Liver (tissue), 9 donors: ENCODE measurements around the gene MED26. TPM values are rescaled to one million over a fixed set of nuclear protein-coding genes. Genes with fewer than 3 reads are reported as not detected.

Experiments used
- DNase-seq: peaks from one replicate; pipeline ENCODE4 v3.0.0-alpha.2; 2017; ENCODE audit warnings: low spot score
- H3K27ac ChIP-seq, 2 donors: one replicate each; pipeline ENCODE4 v1.7.0; 2013; ENCODE audit warnings: inconsistent platforms in 2 of 2, low read length in 2 of 2, control low read depth in 1 of 2, low read depth in 1 of 2, mild to moderate bottlenecking in 1 of 2
- H3K27me3 ChIP-seq, 4 donors: one replicate each; pipeline versions ENCODE4 v1.6.1 to v1.7.0; 2013; ENCODE audit warnings: low read length in 3 of 4, inconsistent platforms in 1 of 4, mild to moderate bottlenecking in 1 of 4, moderate library complexity in 1 of 4; ENCODE audit not compliant: control insufficient read depth in 4 of 4, insufficient read depth in 4 of 4
- H3K36me3 ChIP-seq, 4 donors: one replicate each; pipeline versions ENCODE4 v1.6.1 to v1.7.0; 2013; ENCODE audit warnings: low read length in 3 of 4, mild to moderate bottlenecking in 3 of 4, low read depth in 1 of 4, moderate library complexity in 1 of 4; ENCODE audit not compliant: control insufficient read depth in 4 of 4, insufficient read depth in 3 of 4
- H3K4me1 ChIP-seq, 4 donors: one replicate each; pipeline versions ENCODE4 v1.6.1 to v1.7.0; 2013; ENCODE audit warnings: low read length in 3 of 4, mild to moderate bottlenecking in 3 of 4, moderate library complexity in 1 of 4; ENCODE audit not compliant: control insufficient read depth in 4 of 4, insufficient read depth in 4 of 4
- H3K4me3 ChIP-seq, 3 donors: one replicate each; pipeline versions ENCODE4 v1.6.1 to v1.7.0; 2013; ENCODE audit warnings: low read length in 3 of 3, control low read depth in 1 of 3, low read depth in 1 of 3, mild to moderate bottlenecking in 1 of 3
- H3K9ac ChIP-seq, 2 donors: one replicate each; pipeline ENCODE4 v1.7.0; 2013; ENCODE audit warnings: low read length in 2 of 2, mild to moderate bottlenecking in 2 of 2, moderate library complexity in 2 of 2, control low read depth in 1 of 2, low read depth in 1 of 2
- H3K9me3 ChIP-seq, 4 donors: one replicate each; pipeline versions ENCODE4 v1.6.1 to v1.7.0; 2013; ENCODE audit warnings: low read length in 3 of 4; ENCODE audit not compliant: control insufficient read depth in 4 of 4
- EGR1 ChIP-seq, 2 donors: IDR thresholded peaks; 2 replicates each; pipeline ENCODE4 v1.6.1; 2016 to 2018; ENCODE audit warnings: antibody characterized with exemption in 2 of 2, low read depth in 2 of 2
- FOXA2 ChIP-seq: IDR thresholded peaks from 2 replicates; pipeline ENCODE4 v1.6.1; 2016; ENCODE audit warnings: antibody characterized with exemption
- GABPA ChIP-seq, 2 donors: IDR thresholded peaks in 1 of 2; conservative IDR thresholded peaks in 1 of 2; 2 replicates each; pipeline ENCODE4 v1.6.1; 2016; ENCODE audit warnings: antibody characterized with exemption in 2 of 2, mild to moderate bottlenecking in 1 of 2, moderate library complexity in 1 of 2
- HNF4A ChIP-seq, 2 donors: conservative IDR thresholded peaks; 2 replicates each; pipeline ENCODE4 v1.6.1; 2016; ENCODE audit warnings: antibody characterized with exemption in 2 of 2, mild to moderate bottlenecking in 2 of 2
- HNF4G ChIP-seq: IDR thresholded peaks from 2 replicates; pipeline ENCODE4 v1.6.1; 2016; ENCODE audit warnings: antibody characterized with exemption
- JUND ChIP-seq, 2 donors: IDR thresholded peaks; 2 replicates each; pipeline ENCODE4 v1.6.1; 2016; ENCODE audit warnings: antibody characterized with exemption in 2 of 2
- MAX ChIP-seq: IDR thresholded peaks from 2 replicates; pipeline ENCODE4 v1.6.1; 2016; ENCODE audit warnings: antibody characterized with exemption
- NR2F2 ChIP-seq: IDR thresholded peaks from 2 replicates; pipeline ENCODE4 v1.6.1; 2016; ENCODE audit warnings: antibody characterized with exemption
- RAD21 ChIP-seq, 2 donors: IDR thresholded peaks; 2 replicates each; pipeline ENCODE4 v1.6.1; 2016; ENCODE audit warnings: antibody characterized with exemption in 2 of 2, mild to moderate bottlenecking in 2 of 2
- RXRA ChIP-seq, 2 donors: IDR thresholded peaks; 2 replicates each; pipeline ENCODE4 v1.6.1; 2017 to 2018; ENCODE audit warnings: antibody characterized with exemption in 2 of 2, mild to moderate bottlenecking in 1 of 2
- SP1 ChIP-seq: IDR thresholded peaks from 2 replicates; pipeline ENCODE4 v1.6.1; 2018; ENCODE audit warnings: antibody characterized with exemption, mild to moderate bottlenecking
- TAF1 ChIP-seq: conservative IDR thresholded peaks from 2 replicates; pipeline ENCODE4 v1.6.1; 2016; ENCODE audit warnings: antibody characterized with exemption, mild to moderate bottlenecking
- YY1 ChIP-seq: IDR thresholded peaks from 2 replicates; pipeline ENCODE4 v1.6.1; 2016; ENCODE audit warnings: antibody characterized with exemption, mild to moderate bottlenecking
- ZBTB33 ChIP-seq: IDR thresholded peaks from 2 replicates; pipeline ENCODE4 v1.6.1; 2016; ENCODE audit warnings: antibody characterized with exemption
- WGBS: extraction: QIAGEN DNeasy Blood & Tissue Kit; methylation state at CpG from one replicate; pipeline ENCODE4 v1.1.7; 2013; 5-methylcytosine and 5-hydroxymethylcytosine counted together
- polyA plus RNA-seq, 2 donors: library from polyadenylated mRNA; stranded (reverse) in 1 of 2; unstranded in 1 of 2; fragments of 200-250 nt in 1 of 2; fragments of >200 nt in 1 of 2; fragmentation: Nextera tagmentation in 1 of 2; extraction: Ambion mirVana in 1 of 2; gene quantifications; one replicate each; pipeline versions ENCODE4 v1.2.1 to v1.2.3, GENCODE V29; 2013 to 2015
- total RNA-seq, 2 donors: library from RNA; depleted of rRNA; stranded (reverse); fragments of >200 nt; gene quantifications; one replicate each; pipeline ENCODE4 v1.2.3, GENCODE V29; 2014
- TF ChIP-seq, protein P1 (sequence below): fragments of 150-350 bp; IDR thresholded peaks from 2 replicates; pipeline ENCODE4 v1.5.1; 2017; ENCODE audit warnings: improper control_type of control experiment, low read depth, low read length; ENCODE audit not compliant: missing input control
- TF ChIP-seq, protein P2 (sequence below): IDR thresholded peaks from 2 replicates; pipeline ENCODE4 v1.6.1; 2016; ENCODE audit warnings: antibody characterized with exemption
- TF ChIP-seq, protein P3 (sequence below): IDR thresholded peaks from 2 replicates; pipeline ENCODE4 v1.6.1; 2016; ENCODE audit warnings: antibody characterized with exemption, mild to moderate bottlenecking
- donor health status: healthy.
- donor health status: healthy.
- donor health status: healthy.
- donor health status: healthy.
- donor health status: healthy.

Gene MED26
- total and polyA plus RNA-seq, 4 donors, result 1.5 to 3.8 (median 3.2) TPM

- TF ChIP-seq, protein P1, sequence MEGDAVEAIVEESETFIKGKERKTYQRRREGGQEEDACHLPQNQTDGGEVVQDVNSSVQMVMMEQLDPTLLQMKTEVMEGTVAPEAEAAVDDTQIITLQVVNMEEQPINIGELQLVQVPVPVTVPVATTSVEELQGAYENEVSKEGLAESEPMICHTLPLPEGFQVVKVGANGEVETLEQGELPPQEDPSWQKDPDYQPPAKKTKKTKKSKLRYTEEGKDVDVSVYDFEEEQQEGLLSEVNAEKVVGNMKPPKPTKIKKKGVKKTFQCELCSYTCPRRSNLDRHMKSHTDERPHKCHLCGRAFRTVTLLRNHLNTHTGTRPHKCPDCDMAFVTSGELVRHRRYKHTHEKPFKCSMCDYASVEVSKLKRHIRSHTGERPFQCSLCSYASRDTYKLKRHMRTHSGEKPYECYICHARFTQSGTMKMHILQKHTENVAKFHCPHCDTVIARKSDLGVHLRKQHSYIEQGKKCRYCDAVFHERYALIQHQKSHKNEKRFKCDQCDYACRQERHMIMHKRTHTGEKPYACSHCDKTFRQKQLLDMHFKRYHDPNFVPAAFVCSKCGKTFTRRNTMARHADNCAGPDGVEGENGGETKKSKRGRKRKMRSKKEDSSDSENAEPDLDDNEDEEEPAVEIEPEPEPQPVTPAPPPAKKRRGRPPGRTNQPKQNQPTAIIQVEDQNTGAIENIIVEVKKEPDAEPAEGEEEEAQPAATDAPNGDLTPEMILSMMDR, result no peak
- TF ChIP-seq, protein P2, sequence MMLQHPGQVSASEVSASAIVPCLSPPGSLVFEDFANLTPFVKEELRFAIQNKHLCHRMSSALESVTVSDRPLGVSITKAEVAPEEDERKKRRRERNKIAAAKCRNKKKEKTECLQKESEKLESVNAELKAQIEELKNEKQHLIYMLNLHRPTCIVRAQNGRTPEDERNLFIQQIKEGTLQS, result no peak
- no peak for TF ChIP-seq TAF1
- TF ChIP-seq YY1, result no peak
- TF ChIP-seq NR2F2, result no peak
- no peak for TF ChIP-seq HNF4G
- TF ChIP-seq RAD21 (IDR thresholded peaks at IDR 0.05), result no peak
- TF ChIP-seq FOXA2, result no peak
- TF ChIP-seq HNF4A (conservative IDR thresholded peaks at IDR 0.05), result no peak
- TF ChIP-seq GABPA (IDR thresholded peaks at IDR 0.05 in 1 of 2, conservative IDR thresholded peaks at IDR 0.05 in 1 of 2), result no peak
Measured at GRCh38 chr19:16641695-16642094, 13.7 kb upstream of the MED26 start (continued).

DNA sequence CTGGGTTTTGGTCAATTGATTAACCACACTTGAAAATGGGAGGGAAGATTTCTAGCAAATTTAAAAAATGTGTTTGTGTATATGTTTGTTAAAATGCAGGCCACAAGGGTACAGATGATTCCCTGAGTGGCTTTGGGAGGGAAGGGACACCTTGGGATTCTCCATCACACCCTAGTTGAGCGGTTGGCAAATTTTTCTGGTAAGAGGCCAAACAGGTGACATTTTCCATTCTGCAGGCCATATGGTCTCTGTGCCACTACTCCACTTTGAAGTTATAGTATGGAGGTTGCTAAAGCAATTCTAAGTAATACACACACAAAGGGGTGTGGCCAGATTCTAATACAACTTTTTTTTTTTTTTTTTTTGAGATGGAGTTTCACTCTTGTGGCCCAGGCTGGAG is 12.9 kb upstream of the MED26 start:
- TF ChIP-seq JUND (IDR thresholded peaks at IDR 0.05), result no peak
- TF ChIP-seq RAD21 (IDR thresholded peaks at IDR 0.05), result no peak
- TF ChIP-seq TAF1, result no peak
- no peak for TF ChIP-seq RXRA (IDR thresholded peaks at IDR 0.05)
- TF ChIP-seq SP1, result no peak
- no peak for TF ChIP-seq EGR1 (IDR thresholded peaks at IDR 0.05; ENCODE audit: low read depth in 2 of 2)
- H3K27me3 ChIP-seq, result no peaks in the 10 kb centered on the region
- no peak for DNase-seq
- H3K27ac ChIP-seq, result no peak overlapping the region
- 97% methylated on average over 1 of the region's 1 CpG for WGBS
- H3K36me3 ChIP-seq, result peaks cover 16 to 54% (median 29%) of the 10 kb centered on the region in 4 donors
- peaks cover 0 to 8% (median 0%) of the 10 kb centered on the region in 4 donors for H3K4me1 ChIP-seq
- H3K4me3 ChIP-seq, result no peak overlapping the region
- H3K9me3 ChIP-seq, result no peaks in the 10 kb centered on the region
- H3K9ac ChIP-seq, result no peak overlapping the region

- TF ChIP-seq, protein P3, sequence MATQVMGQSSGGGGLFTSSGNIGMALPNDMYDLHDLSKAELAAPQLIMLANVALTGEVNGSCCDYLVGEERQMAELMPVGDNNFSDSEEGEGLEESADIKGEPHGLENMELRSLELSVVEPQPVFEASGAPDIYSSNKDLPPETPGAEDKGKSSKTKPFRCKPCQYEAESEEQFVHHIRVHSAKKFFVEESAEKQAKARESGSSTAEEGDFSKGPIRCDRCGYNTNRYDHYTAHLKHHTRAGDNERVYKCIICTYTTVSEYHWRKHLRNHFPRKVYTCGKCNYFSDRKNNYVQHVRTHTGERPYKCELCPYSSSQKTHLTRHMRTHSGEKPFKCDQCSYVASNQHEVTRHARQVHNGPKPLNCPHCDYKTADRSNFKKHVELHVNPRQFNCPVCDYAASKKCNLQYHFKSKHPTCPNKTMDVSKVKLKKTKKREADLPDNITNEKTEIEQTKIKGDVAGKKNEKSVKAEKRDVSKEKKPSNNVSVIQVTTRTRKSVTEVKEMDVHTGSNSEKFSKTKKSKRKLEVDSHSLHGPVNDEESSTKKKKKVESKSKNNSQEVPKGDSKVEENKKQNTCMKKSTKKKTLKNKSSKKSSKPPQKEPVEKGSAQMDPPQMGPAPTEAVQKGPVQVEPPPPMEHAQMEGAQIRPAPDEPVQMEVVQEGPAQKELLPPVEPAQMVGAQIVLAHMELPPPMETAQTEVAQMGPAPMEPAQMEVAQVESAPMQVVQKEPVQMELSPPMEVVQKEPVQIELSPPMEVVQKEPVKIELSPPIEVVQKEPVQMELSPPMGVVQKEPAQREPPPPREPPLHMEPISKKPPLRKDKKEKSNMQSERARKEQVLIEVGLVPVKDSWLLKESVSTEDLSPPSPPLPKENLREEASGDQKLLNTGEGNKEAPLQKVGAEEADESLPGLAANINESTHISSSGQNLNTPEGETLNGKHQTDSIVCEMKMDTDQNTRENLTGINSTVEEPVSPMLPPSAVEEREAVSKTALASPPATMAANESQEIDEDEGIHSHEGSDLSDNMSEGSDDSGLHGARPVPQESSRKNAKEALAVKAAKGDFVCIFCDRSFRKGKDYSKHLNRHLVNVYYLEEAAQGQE, result no peak
- TF ChIP-seq MAX (no peak), FOXA2 (no peak), ZBTB33 (no peak), HNF4G (no peak), EGR1 (IDR thresholded peaks at IDR 0.05; ENCODE audit: low read depth in 2 of 2) (no peak), YY1 (no peak), HNF4A (conservative IDR thresholded peaks at IDR 0.05) (no peak)
- Histone ChIP-seq H3K36me3 (peaks cover 19 to 39% (median 25%) of the 10 kb centered on the region in 4 donors), H3K4me1 (peaks cover 0 to 8% (median 0%) of the 10 kb centered on the region in 4 donors), H3K9ac (no peak overlapping the region), H3K27me3 (no peaks in the 10 kb centered on the region), H3K27ac (no peak overlapping the region), H3K9me3 (no peaks in the 10 kb centered on the region), H3K4me3 (no peak overlapping the region)
- no peak for DNase-seq
- WGBS, result 100% methylated on average over 1 of the region's 1 CpG
Measured at GRCh38 chr19:16638666-16639065, 10.7 kb upstream of the MED26 start.
